Endothelial cell of umbilical vein (primary cell): ENCODE results near the gene MESP1. TPM values are rescaled to one million over a fixed set of nuclear protein-coding genes. Genes with fewer than 3 reads are reported as not detected.
"Not testable (repeated sequence)": the region's sequence is repeated elsewhere in the genome, so short reads cannot be mapped to it uniquely, and the experiment has no call there.

ENCODE experiments used
- BruUV-seq: library from RNA; stranded (reverse); fragments of 400-500 nt; replicated peaks from 2 replicates; lab custom pipeline; 2021; lab: Mats Ljungman, UMichigan
- CTCF ChIA-PET: fragments of 300-600, 350-600 bp; sonication (Branson Sonifier 250); formaldehyde crosslinking; loops from one replicate; lab custom pipeline; 2021; ENCODE audit warnings: antibody characterized with exemption, inconsistent platforms; lab: Charles Lee
- POLR2A ChIA-PET: fragments of 300-600, 350-600 bp; sonication (Branson Sonifier 250); formaldehyde crosslinking; loops from one replicate; lab custom pipeline; 2021; ENCODE audit warnings: antibody characterized with exemption, inconsistent platforms; lab: Charles Lee
- DNase-seq: peaks from one replicate; pipeline ENCODE4 v3.0.0-alpha.2; 2011; ENCODE audit warnings: low read depth, low spot score
- FAIRE-seq: peaks from 2 replicates; lab custom pipeline; 2011; peaks lifted over from hg19 to GRCh38; lab: Jason Lieb, UNC
- H2AFZ ChIP-seq: 2 replicates; pipeline ENCODE4 v1.6.0; 2012; ENCODE audit warnings: low read depth, low read length, control low read depth, inconsistent platforms
- H3K27ac ChIP-seq: 2 replicates; pipeline ENCODE4 v1.5.1; 2011; ENCODE audit warnings: low read depth, mild to moderate bottlenecking, control low read depth, low read length, moderate library complexity; ENCODE audit not compliant: insufficient read depth
- H3K27me3 ChIP-seq, 2 experiments: 2 replicates each; pipeline versions ENCODE4 v1.6.0 to v1.6.1; 2011; ENCODE audit warnings: low read length in 2 of 2, mixed read lengths in 1 of 2; ENCODE audit not compliant: control insufficient read depth in 2 of 2, insufficient read depth in 2 of 2
- H3K36me3 ChIP-seq, 2 experiments: 2 replicates in 1 of 2; 3 replicates in 1 of 2; pipeline ENCODE4 v1.5.1; 2011; ENCODE audit warnings: low read length in 2 of 2, mild to moderate bottlenecking in 1 of 2, moderate library complexity in 1 of 2; ENCODE audit not compliant: control insufficient read depth in 2 of 2, insufficient read depth in 2 of 2; ENCODE audit errors: extremely low read depth in 1 of 2
- H3K4me1 ChIP-seq: 3 replicates; pipeline ENCODE4 v1.5.1; 2011; ENCODE audit warnings: mild to moderate bottlenecking, low read length; ENCODE audit not compliant: control insufficient read depth, insufficient read depth; ENCODE audit errors: extremely low read depth
- H3K4me2 ChIP-seq: 2 replicates; pipeline ENCODE4 v1.6.1; 2011; ENCODE audit warnings: low read length, control low read depth, mixed read lengths; ENCODE audit not compliant: insufficient read depth
- H3K4me3 ChIP-seq, 3 experiments: fragments of 200-600 bp in 1 of 3; sonication (generic), shearing (Covaris generic) in 1 of 3; replicated peaks in 1 of 3; 2 replicates each; pipeline ENCODE4 v1.5.1; 2011 to 2016; ENCODE audit warnings: control low read depth in 3 of 3, low read length in 3 of 3, mild to moderate bottlenecking in 2 of 3, inconsistent platforms in 1 of 3, low read depth in 1 of 3, moderate library complexity in 1 of 3; ENCODE audit not compliant: insufficient read depth in 1 of 3
- H3K79me2 ChIP-seq: 2 replicates; pipeline ENCODE4 v1.6.0; 2012; ENCODE audit warnings: low read length, inconsistent platforms; ENCODE audit not compliant: control insufficient read depth, insufficient read depth
- H3K9ac ChIP-seq: replicated peaks from 2 replicates; pipeline ENCODE3; 2011; ENCODE audit warnings: low read length, control low read depth; ENCODE audit not compliant: insufficient read depth; ENCODE audit errors: extremely low read depth
- H3K9me1 ChIP-seq: replicated peaks from 3 replicates; pipeline ENCODE4 v1.6.0; 2011; ENCODE audit warnings: mild to moderate bottlenecking, low read length; ENCODE audit not compliant: control insufficient read depth, insufficient read depth; ENCODE audit errors: extremely low read depth
- H3K9me3 ChIP-seq: replicated peaks from 2 replicates; pipeline ENCODE4 v1.5.1; 2012; ENCODE audit warnings: low read length, inconsistent platforms; ENCODE audit not compliant: control insufficient read depth, insufficient read depth
- H4K20me1 ChIP-seq: replicated peaks from 2 replicates; pipeline ENCODE3; 2011; ENCODE audit warnings: mild to moderate bottlenecking, low read length; ENCODE audit not compliant: control insufficient read depth, insufficient read depth; ENCODE audit errors: extremely low read depth
- CTCF ChIP-seq, 2 donors: IDR thresholded peaks; 1 replicate in 1 of 2; 2 replicates in 1 of 2; pipeline ENCODE4 v1.5.1; 2011; ENCODE audit warnings: low read length in 2 of 2, mild to moderate bottlenecking in 2 of 2, moderate library complexity in 2 of 2, control low read depth in 1 of 2, inconsistent platforms in 1 of 2, low read depth in 1 of 2; ENCODE audit not compliant: insufficient read depth in 1 of 2; ENCODE audit errors: extremely low read depth in 1 of 2
- EZH2 ChIP-seq: IDR thresholded peaks from 2 replicates; pipeline ENCODE4 v1.6.1; 2012; ENCODE audit warnings: borderline replicate concordance, low read depth, mild to moderate bottlenecking, moderate library complexity, low read length, inconsistent platforms; ENCODE audit not compliant: severe bottlenecking
- MAX ChIP-seq: IDR thresholded peaks from 2 replicates; pipeline ENCODE4 v1.6.1; 2011; ENCODE audit not compliant: insufficient read depth, insufficient read length
- POLR2A ChIP-seq: IDR thresholded peaks from 2 replicates; pipeline ENCODE4 v1.6.1; 2012; ENCODE audit warnings: low read depth, mild to moderate bottlenecking, control low read depth, low read length
- POLR2AphosphoS5 ChIP-seq: IDR thresholded peaks from 2 replicates; pipeline ENCODE4 v1.6.1; 2012; ENCODE audit warnings: low read depth, mild to moderate bottlenecking, control low read depth, low read length, moderate library complexity; ENCODE audit not compliant: insufficient read depth
- dilution Hi-C: fragments of 300-500 bp; cut with MboI; formaldehyde crosslinking; loops from one replicate; pipeline ENCODE4 v1.15.0; 2019; ENCODE audit warnings: low sequenced_read_pairs; ENCODE audit not compliant: extremely low pct_ligation_motif_present
- intact Hi-C: fragments of 100-400 bp; cut with micrococcal nuclease; formaldehyde crosslinking; loops from one replicate; pipeline ENCODE4 v1.10.0; 2022
- polyA plus RNA-seq, 4 experiments: library from polyadenylated mRNA; depleted of rRNA in 3 of 4; stranded (reverse) in 3 of 4; unstranded in 1 of 4; fragments of >200 nt; gene quantifications; 2 replicates each; pipeline versions ENCODE4 v1.2.1 to v1.2.3, GENCODE V29; 2011 to 2012; ENCODE audit warnings: missing spikeins in 1 of 4
- total RNA-seq: library from RNA; stranded (reverse); gene quantifications from 2 replicates; pipeline ENCODE4 v1.2.3, GENCODE V29; 2021

MESP1 gene
- total and polyA plus RNA-seq, 2 donors (not counting 3 experiments of a cell fraction or from before 2014, with no cell fraction given) = 0.68 to 1.7 TPM

- CTCF ChIA-PET = interaction anchor here (1.3 to 1.6 kb wide), 2 partner anchors 9 to 85 kb away, joined by 3 to 4 read pairs; no protein-coding TSS in a partner anchor
- H3K9me3 ChIP-seq = no peaks in the 10 kb centered on the region
- H3K4me2 ChIP-seq = no peak overlapping the region
- H3K4me3 ChIP-seq = no peak overlapping the region
- H3K79me2 ChIP-seq = peaks cover 2% of the 10 kb centered on the region
- H3K27me3 ChIP-seq = no peaks in the 10 kb centered on the region
- no peak overlapping the region for H3K27ac ChIP-seq
- TF ChIP-seq POLR2A (no peak), MAX (no peak), CTCF (IDR thresholded peaks at IDR 0.05; ENCODE audit: extremely low read depth in 1 of 2, insufficient read depth in 1 of 2, low read depth in 1 of 2, low read length in 2 of 2) (no peak), EZH2 (no peak), POLR2AphosphoS5 (no peak)
- intact Hi-C loops = no loop called here
- no peak overlapping the region for H2AFZ ChIP-seq
- POLR2A ChIA-PET = no interaction called here
- H3K36me3 ChIP-seq = peaks cover 6 to 29% of the 10 kb centered on the region in 2 experiments
- no peaks in the 10 kb centered on the region for H3K9me1 ChIP-seq
- peaks cover 8% of the 10 kb centered on the region for H3K4me1 ChIP-seq
- H3K9ac ChIP-seq = no peak overlapping the region
- no TSS peak for BruUV-seq
- DNase-seq (no peak), FAIRE-seq (no peak)
- H4K20me1 ChIP-seq = no peaks in the 10 kb centered on the region
- dilution Hi-C loops = no loop called here
Measured at GRCh38 chr15:89790206-89790605, 39.2 kb upstream of the MESP1 start.

- CTCF ChIA-PET = interaction anchor here (1.5 to 2.7 kb wide), 2 partner anchors 28 to 86 kb away, joined by 8 read pairs; no protein-coding TSS in a partner anchor
- H3K4me3 ChIP-seq, DNase-seq, dilution Hi-C loops, H4K20me1 ChIP-seq, H2AFZ ChIP-seq, H3K9me3 ChIP-seq, H3K4me1 ChIP-seq, POLR2A ChIA-PET, H3K9me1 ChIP-seq, FAIRE-seq, BruUV-seq, intact Hi-C loops, H3K79me2 ChIP-seq, H3K9ac ChIP-seq, H3K27ac ChIP-seq, H3K27me3 ChIP-seq, H3K4me2 ChIP-seq: not testable (repeated sequence)
- H3K36me3 ChIP-seq = peaks cover 7 to 30% of the 10 kb centered on the region in 2 experiments
Measured at GRCh38 chr15:89788585-89788984, 37.5 kb upstream of the MESP1 start.
